Lung microvascular endothelial cell (primary cell): Measurements from ENCODE around the gene NSD2. TPM values are rescaled to one million over a fixed set of nuclear protein-coding genes. Genes with fewer than 3 reads are reported as not detected.
"Not testable (repeated sequence)": the region's sequence is repeated elsewhere in the genome, so short reads cannot be mapped to it uniquely, and the experiment has no call there.

Source experiments
- DNase-seq, 2 donors: peaks; one replicate each; pipeline versions ENCODE4 v3.0.0 to v3.0.0-alpha.2; 2010; ENCODE audit warnings: low read depth in 2 of 2
- total RNA-seq: library from RNA; depleted of rRNA; stranded (reverse); fragments of >200 nt; gene quantifications from 2 replicates; pipeline ENCODE4 v1.2.1, GENCODE V29; 2014

The NSD2 gene
- total RNA-seq, result 29.9 and 32.7 TPM in 2 replicates

- peak; percentile 90 to 94 for DNase-seq
These were observed at the start of gene NSD2 for GRCh38 chr4:1870578-1871443. NSD2 (plus strand) TSS chr4:1871393; CDS start chr4:1900655, 29,262 bp downstream.

GRCh38 chr4:1821679-1822567 lies 49.3 kb upstream of the NSD2 start:
- DNase-seq, result no peak

- no peak for DNase-seq
These were observed 48.3 kb upstream of the NSD2 start for GRCh38 chr4:1822568-1823544.

GRCh38 chr4:1823545-1823932 lies 47.7 kb upstream of the NSD2 start:
- no peak for DNase-seq

GRCh38 chr4:1824746-1825145 lies 46.4 kb upstream of the NSD2 start:
- no peak for DNase-seq

- DNase-seq, result no peak
These were observed 45.9 kb upstream of the NSD2 start for GRCh38 chr4:1825326-1825725.

GRCh38 chr4:1826531-1827350 lies 44.5 kb upstream of the NSD2 start:
- DNase-seq, result no peak

GRCh38 chr4:1830234-1830633 lies 41.0 kb upstream of the NSD2 start:
- DNase-seq, result no peak

GRCh38 chr4:1830642-1831228 lies 40.5 kb upstream of the NSD2 start:
- no peak for DNase-seq

- DNase-seq, result no peak
These were observed 39.9 kb upstream of the NSD2 start for GRCh38 chr4:1831331-1831730.

- DNase-seq, result no peak
These were observed 38.5 kb upstream of the NSD2 start for GRCh38 chr4:1832690-1833089.

- DNase-seq, result no peak
These were observed 37.7 kb upstream of the NSD2 start for GRCh38 chr4:1833307-1834046.

- DNase-seq, result no peak
These were observed 37.0 kb upstream of the NSD2 start for GRCh38 chr4:1834047-1834775.

- not testable (repeated sequence) for DNase-seq
These were observed 35.4 kb upstream of the NSD2 start for GRCh38 chr4:1835836-1836235.

- DNase-seq, result no peak
These were observed 34.5 kb upstream of the NSD2 start for GRCh38 chr4:1836650-1837049.

- DNase-seq, result no peak
These were observed 34.1 kb upstream of the NSD2 start for GRCh38 chr4:1837069-1837468.

GRCh38 chr4:1839282-1839681 lies 31.9 kb upstream of the NSD2 start:
- no peak for DNase-seq

GRCh38 chr4:1841201-1841886 lies 29.8 kb upstream of the NSD2 start:
- no peak for DNase-seq
